GM18517 (cell line): ENCODE measurements around the gene STUM.
"Not testable (repeated sequence)": the region's sequence is repeated elsewhere in the genome, so short reads cannot be mapped to it uniquely, and the experiment has no call there.

Source experiments
- ATAC-seq: cut with Tn5 transposase; IDR thresholded peaks from one replicate; pipeline ENCODE4 v1.9.1; 2021; ENCODE audit warnings: mild to moderate bottlenecking, moderate library complexity; ENCODE audit not compliant: unreplicated experiment

The STUM gene

GRCh38 chr1:226602186-226603021, 53.8 kb downstream of the STUM start:
- ATAC-seq = no peak

DNA sequence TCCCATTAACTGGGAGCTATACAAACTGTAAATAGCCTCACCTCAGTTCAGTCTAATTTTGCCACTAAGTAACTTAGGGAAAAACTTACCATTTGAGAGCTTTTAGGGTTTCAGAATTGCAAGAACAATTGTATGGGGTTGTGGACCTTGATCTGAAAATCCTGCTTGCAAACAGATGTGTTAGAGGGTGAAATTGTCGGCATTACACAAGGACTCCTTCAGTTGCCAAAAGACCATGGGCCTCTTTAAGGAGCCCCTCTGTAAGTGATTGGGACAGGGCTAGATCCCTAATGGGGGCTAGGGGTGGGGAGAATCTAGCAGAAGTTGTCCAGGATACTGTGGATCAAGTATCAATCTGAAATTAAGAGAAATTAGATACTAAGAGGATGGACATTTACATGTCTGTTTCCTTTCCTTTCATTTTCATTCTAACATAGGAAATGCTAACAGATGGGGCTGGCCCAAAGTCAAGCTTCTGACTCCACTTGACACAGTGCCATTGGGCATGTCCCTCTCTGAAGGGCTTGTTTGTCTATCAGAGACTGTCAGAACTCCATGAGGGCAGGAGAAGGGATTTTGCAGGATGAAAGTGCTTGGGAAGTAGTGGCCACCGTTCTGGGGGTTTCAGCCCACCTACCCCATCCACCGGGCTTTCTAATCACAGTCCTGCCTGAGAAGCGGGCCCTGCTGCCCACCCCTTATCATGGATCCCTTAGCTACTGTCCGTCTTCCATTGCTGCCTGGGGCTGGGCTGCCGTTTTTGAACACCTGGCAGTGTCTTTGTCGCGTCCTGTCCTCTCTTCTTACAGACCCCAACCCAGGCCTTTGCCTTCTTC, 54.7 kb downstream of the STUM start:
- ATAC-seq = no peak

DNA sequence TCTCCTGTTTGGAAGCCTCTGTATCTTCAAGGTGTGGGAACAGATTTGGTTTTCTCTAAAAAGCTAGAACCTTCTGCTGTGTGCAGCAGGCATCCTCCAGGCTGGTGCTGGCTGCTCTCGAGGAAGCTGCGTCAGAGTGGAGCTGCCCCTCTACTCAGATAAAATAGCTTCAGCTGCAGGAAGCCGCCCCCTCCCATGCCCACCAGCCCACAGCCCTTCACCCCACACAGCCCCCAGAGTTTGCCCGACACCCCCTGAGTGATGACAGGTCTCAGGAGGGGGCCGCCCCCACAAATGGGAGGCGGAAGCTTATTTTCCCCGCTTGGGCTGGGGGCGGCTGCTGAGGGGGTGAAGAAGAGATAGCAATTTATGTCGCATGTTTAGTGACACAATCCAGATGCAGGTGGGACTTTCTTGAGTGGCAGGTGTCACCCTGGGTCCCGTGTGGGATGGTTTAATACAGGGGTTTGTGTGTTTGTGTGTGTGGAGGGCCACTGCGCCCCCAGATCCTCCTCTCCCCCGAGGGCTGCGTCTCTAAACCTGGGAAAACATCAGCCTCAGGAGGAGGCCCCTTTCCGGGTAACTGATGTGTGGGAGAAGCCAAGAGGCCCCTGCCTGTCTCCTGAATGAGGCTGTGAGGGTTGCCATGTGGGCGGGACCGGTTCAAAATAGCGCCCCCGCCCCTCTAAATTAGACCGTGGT, 55.4 kb downstream of the STUM start:
- ATAC-seq = no peak

- no peak for ATAC-seq
Measured at GRCh38 chr1:226604560-226605317, 56.2 kb downstream of the STUM start.

DNA sequence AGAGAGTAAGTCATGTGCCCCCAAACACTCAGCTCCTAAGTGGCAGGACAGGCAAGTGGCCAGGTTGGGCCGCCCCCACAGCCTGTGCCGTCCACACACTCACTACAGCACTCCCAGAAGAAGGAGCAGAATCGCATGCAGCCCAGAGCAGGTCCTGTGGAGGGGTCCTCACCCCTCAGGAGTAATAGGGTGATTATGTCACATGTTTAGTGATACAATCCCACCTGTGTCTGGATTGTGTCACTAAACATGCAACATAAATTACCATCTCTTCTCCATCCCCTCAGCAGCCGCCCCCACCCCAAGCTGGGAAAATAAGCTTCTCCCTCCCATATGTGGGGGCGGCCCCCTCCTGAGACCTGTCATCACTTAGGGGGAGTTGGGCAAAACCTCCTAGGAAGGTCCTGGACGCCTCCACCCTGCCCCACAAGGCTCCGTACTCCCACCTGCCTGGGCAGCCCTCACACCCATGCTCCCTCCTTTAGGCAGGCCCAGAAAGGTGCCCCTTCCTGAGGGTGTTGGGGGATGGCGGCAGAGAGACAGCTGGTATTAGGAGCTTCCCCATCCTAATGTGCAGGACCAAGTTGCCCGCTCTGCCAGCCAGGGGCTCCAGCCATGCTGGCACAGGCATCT, 56.9 kb downstream of the STUM start:
- ATAC-seq = no peak

- no peak for ATAC-seq
Measured at GRCh38 chr1:226606311-226607267, 58.0 kb downstream of the STUM start.

- ATAC-seq = no peak
Measured at GRCh38 chr1:226607268-226607660, 58.7 kb downstream of the STUM start.

GRCh38 chr1:226607821-226608220, 59.3 kb downstream of the STUM start:
- no peak for ATAC-seq

- no peak for ATAC-seq
Measured at GRCh38 chr1:226608699-226609505, 60.3 kb downstream of the STUM start.

- no peak for ATAC-seq
Measured at GRCh38 chr1:226609836-226610455, 61.4 kb downstream of the STUM start.

DNA sequence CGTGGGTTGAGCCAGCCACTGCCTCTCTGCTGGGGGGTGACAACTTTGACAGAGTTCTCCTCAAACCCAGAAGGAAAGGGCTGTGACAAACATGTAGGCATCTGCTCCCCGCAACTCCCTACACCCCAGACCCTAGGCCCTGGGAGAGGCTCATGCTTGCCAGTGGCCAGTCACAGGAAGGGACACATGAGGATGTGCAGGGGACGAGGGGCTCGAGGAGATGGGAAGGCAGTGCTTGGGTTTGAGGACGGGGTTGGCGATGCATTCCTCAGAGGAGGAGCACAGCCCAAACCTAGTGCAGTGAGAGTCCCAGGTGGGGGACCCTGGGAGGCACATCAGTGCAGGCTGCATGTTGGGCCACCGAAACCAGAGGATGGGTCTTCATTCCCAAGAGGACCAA, 62.1 kb downstream of the STUM start:
- ATAC-seq = no peak

DNA sequence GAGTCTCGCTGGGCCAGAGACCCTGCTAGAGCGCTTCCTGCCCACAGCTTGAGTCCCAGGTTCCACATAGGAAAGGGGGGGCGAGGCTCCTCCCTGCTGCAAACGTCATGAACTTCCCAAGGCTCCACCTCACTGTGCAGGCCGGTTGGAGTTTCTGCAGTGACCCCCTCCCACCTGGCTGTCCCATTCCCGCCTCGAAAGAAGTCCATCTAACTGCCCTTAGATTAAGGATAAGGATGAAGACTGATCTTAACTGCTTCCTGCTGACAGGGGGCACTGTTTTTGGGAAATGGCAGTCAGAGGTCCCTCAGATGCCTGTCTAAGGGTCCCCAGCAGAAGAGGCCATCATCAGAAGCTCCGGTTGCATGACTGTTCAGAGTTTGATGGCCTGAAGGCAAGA, 62.7 kb downstream of the STUM start:
- no peak for ATAC-seq

GRCh38 chr1:226611980-226612379, 63.4 kb downstream of the STUM start:
- ATAC-seq = not testable (repeated sequence)

- ATAC-seq = no peak
Measured at GRCh38 chr1:226615876-226616275, 67.3 kb downstream of the STUM start.

DNA sequence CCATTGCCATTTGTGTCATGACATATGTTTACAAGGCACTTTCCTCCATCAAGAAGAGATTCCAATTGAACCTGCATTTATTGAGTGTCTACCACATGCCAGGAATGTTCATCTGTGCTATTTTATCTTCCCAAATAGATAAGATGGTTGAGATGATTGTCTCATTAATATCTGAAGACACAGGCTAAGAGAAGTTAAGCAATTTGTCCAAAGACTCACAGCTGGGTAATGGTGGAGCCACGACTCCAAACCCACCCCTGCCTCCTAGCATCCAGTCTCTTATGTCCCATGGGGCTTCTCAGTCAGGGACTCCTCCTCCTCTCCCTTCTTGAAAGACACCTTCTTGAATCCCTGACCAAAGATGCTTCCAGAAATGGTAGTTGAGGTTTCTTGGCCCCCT, 68.1 kb downstream of the STUM start:
- no peak for ATAC-seq

GRCh38 chr1:226617109-226617508, 68.5 kb downstream of the STUM start:
- ATAC-seq = no peak

DNA sequence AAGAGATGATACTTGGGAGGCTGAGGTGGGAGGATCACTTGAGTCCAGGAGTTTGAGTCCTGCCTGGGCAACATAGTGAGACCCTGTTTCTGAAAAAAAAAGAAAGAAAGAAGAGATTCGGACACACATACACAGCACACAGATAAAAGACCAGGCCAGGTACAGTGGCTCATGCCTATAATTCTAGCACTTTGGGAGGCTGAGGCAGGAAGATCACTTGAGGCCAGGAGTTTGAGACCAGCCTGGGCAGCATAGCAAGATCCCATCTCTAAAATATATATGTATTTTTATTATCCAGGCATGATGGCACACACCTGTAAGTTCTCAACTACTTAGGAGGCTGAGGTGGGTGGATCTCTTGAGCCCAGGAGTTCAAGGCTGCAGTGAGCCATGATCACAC, 69.2 kb downstream of the STUM start:
- not testable (repeated sequence) for ATAC-seq

DNA sequence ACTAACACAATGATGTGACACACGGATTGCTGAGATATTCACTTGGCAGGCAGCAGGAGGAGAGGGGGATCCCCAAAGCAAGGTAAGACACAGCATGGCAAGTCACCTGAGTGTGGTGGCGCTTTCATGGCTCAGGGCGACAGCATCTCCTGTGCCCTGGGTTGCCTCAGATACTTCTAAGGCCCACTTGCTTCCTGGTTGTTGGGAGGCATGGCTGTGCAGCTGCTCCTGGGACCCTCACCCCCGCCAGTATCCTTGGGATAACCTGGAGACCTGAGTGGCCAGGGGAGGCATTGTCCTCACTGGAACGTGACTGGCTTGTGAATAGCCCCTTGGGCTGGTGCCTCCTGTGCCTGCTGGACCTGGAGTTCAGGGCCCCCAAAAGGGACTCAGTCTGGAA, 69.8 kb downstream of the STUM start:
- no peak for ATAC-seq
